ENCODE measurements around the gene ZGRF1. TPM values are rescaled to one million over a fixed set of nuclear protein-coding genes. Genes with fewer than 3 reads are reported as not detected.
"Not testable (repeated sequence)": the region's sequence is repeated elsewhere in the genome, so short reads cannot be mapped to it uniquely, and the experiment has no call there.

Gene ZGRF1
- total RNA-seq, 1 donor from 2014 or later = 4.4 TPM

GRCh38 chr4:112646632-112647537, 10.2 kb upstream of the ZGRF1 start:
- no peak for TF ChIP-seq CTCF (IDR thresholded peaks at IDR 0.05; ENCODE audit: insufficient read depth, low read length, poor library complexity, severe bottlenecking)
- H3K27me3 ChIP-seq (ENCODE audit: control insufficient read depth, insufficient read depth, low read length) = no peaks in the 10 kb centered on the region
- H3K36me3 ChIP-seq (ENCODE audit: control insufficient read depth, insufficient read depth, low read length) = no peaks in the 10 kb centered on the region
- no peak for DNase-seq (ENCODE audit: low read depth)
- H3K4me3 ChIP-seq (ENCODE audit: low read depth, low read length) = no peak overlapping the region

- TF ChIP-seq CTCF (IDR thresholded peaks at IDR 0.05; ENCODE audit: insufficient read depth, low read length, poor library complexity, severe bottlenecking) = no peak
- no peaks in the 10 kb centered on the region for H3K36me3 ChIP-seq (ENCODE audit: control insufficient read depth, insufficient read depth, low read length)
- DNase-seq (ENCODE audit: low read depth) = no peak
- H3K4me3 ChIP-seq (ENCODE audit: low read depth, low read length) = no peak overlapping the region
- H3K27me3 ChIP-seq (ENCODE audit: control insufficient read depth, insufficient read depth, low read length) = no peaks in the 10 kb centered on the region
Observed at GRCh38 chr4:112645541-112646329, 9.0 kb upstream of the ZGRF1 start.

GRCh38 chr4:112644595-112645535, 8.2 kb upstream of the ZGRF1 start:
- not testable (repeated sequence) for DNase-seq (ENCODE audit: low read depth); H3K4me3 ChIP-seq (ENCODE audit: low read depth, low read length); H3K27me3 ChIP-seq (ENCODE audit: control insufficient read depth, insufficient read depth, low read length); H3K36me3 ChIP-seq (ENCODE audit: control insufficient read depth, insufficient read depth, low read length)

DNA sequence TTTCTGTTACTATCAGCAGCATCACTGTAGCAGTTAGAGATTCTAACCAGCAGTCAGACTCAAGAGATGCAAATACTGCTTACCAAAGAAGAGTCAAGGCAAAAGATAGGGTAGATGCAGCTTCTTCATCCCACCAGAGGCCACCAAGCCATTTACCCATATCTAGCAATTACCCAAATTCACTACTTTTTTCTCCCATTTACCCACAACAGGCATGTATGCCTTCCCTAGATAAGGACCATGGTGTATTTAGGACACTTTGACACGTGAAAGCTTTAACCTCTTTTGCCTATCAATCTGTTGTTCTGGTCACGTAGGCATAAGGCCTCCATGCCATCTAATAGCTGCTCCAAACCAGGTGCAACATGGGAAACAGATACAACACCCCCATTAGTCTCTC, 5.8 kb upstream of the ZGRF1 start:
- no peak for TF ChIP-seq CTCF (IDR thresholded peaks at IDR 0.05; ENCODE audit: insufficient read depth, low read length, poor library complexity, severe bottlenecking)
- no peaks in the 10 kb centered on the region for H3K27me3 ChIP-seq (ENCODE audit: control insufficient read depth, insufficient read depth, low read length)
- DNase-seq (ENCODE audit: low read depth) = no peak

GRCh38 chr4:112637552-112637866, 800 bp upstream of the ZGRF1 start:
- Histone ChIP-seq H3K4me3 (ENCODE audit: low read depth, low read length) (peak overlapping the region; percentile 99), H3K36me3 (ENCODE audit: control insufficient read depth, insufficient read depth, low read length) (no peaks in the 10 kb centered on the region)

More for the DNA sequence above, 5.8 kb upstream of the ZGRF1 start:
- H3K36me3 ChIP-seq (ENCODE audit: control insufficient read depth, insufficient read depth, low read length) = no peaks in the 10 kb centered on the region
- no peak overlapping the region for H3K4me3 ChIP-seq (ENCODE audit: low read depth, low read length)

More at GRCh38 chr4:112637552-112637866, 800 bp upstream of the ZGRF1 start:
- DNase-seq (ENCODE audit: low read depth) = no peak
- no peak for TF ChIP-seq CTCF (IDR thresholded peaks at IDR 0.05; ENCODE audit: insufficient read depth, low read length, poor library complexity, severe bottlenecking)
- no peaks in the 10 kb centered on the region for H3K27me3 ChIP-seq (ENCODE audit: control insufficient read depth, insufficient read depth, low read length)
